Uterus (tissue), 2 donors: ENCODE measurements around the gene SELENOV.

Experiments
- CTCF ChIP-seq, 4 experiments: fragments of 200-600 bp in 2 of 4; fragments of 450-650 bp in 2 of 4; sonication (generic) in 2 of 4; IDR thresholded peaks; one replicate each; pipeline ENCODE4 v1.5.1; 2016 to 2019; ENCODE audit warnings: antibody characterized with exemption in 4 of 4, mild to moderate bottlenecking in 2 of 4, moderate library complexity in 1 of 4
- POLR2A ChIP-seq, 2 donors: fragments of 450-650 bp; IDR thresholded peaks; one replicate each; pipeline ENCODE4 v1.6.1; 2016; ENCODE audit warnings: antibody characterized with exemption in 2 of 2, mild to moderate bottlenecking in 1 of 2, moderate library complexity in 1 of 2

GRCh38 chr19:39501340-39501739 is 13.6 kb upstream of the SELENOV start:
- no peak for TF ChIP-seq CTCF (IDR thresholded peaks at IDR 0.05)
- TF ChIP-seq POLR2A (IDR thresholded peaks at IDR 0.05), result no peak
